ENCODE measurements around the gene MTHFD1L.

Gene MTHFD1L

DNA sequence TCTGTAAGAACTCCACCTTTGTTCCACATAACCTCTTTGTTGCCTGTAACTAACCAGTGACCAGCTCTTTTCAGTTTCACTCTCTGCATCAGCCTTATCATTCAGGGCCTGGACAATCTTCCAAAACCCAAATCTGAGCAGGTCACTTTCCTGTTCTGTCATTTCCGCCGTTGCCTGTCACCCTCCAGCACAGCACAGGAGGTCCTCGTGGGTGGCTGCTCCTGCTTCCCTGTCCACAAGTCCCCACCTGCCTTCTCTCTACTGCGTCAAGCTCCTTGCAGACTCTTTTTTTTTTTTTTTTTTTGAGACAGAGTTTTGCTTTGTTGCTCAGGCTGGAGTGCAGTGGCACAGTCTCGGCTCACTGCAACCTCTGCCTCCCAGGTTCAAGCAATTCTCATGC, 73.9 kb downstream of the MTHFD1L start:
- TF ChIP-seq, protein P1, sequence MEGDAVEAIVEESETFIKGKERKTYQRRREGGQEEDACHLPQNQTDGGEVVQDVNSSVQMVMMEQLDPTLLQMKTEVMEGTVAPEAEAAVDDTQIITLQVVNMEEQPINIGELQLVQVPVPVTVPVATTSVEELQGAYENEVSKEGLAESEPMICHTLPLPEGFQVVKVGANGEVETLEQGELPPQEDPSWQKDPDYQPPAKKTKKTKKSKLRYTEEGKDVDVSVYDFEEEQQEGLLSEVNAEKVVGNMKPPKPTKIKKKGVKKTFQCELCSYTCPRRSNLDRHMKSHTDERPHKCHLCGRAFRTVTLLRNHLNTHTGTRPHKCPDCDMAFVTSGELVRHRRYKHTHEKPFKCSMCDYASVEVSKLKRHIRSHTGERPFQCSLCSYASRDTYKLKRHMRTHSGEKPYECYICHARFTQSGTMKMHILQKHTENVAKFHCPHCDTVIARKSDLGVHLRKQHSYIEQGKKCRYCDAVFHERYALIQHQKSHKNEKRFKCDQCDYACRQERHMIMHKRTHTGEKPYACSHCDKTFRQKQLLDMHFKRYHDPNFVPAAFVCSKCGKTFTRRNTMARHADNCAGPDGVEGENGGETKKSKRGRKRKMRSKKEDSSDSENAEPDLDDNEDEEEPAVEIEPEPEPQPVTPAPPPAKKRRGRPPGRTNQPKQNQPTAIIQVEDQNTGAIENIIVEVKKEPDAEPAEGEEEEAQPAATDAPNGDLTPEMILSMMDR (conservative IDR thresholded peaks at IDR 0.05) = no peak
- H3K27ac ChIP-seq = no peak overlapping the region

DNA sequence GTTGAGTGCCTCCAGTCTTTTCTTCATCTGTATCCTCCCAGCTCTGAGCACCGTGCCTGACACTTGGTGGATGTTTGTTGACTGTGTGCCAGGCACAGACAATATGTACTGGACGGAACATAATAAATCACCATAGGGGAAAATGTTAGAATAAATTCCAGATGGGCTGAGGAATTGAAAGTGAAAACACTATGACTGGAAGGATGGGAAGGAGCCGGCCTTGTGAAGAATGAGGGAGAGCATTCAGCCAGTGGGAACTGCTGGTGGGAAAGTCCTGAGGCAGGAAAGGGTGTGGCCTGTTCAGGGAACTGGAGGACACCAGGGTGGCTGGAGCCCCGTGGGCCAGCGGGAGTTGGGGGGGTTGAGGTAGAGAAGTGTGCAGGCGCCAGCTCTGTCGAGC, 75.4 kb downstream of the MTHFD1L start:
- TF ChIP-seq, protein P1 (conservative IDR thresholded peaks at IDR 0.05) = no peak
- H3K27ac ChIP-seq = no peak overlapping the region

DNA sequence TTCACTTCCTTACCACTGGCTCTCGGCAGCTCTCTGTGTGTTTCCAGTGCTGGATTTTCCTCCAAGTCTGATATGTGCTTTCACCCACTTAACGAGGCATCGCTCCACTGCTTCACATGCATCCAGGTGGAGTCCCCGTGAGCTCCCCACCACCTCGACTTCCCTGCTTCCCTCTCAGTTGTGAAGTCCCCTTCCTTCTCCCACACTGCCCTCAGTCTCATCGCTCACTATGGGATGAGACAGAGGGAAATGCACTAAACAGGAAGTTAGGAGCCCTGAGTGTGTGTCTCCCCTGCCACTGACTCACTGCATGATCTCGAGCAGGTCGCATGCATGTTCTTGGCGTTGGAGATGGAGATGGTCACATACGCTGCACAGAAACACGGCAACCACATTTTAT, 84.0 kb downstream of the MTHFD1L start:
- H3K27ac ChIP-seq = no peak overlapping the region
- TF ChIP-seq, protein P1 (conservative IDR thresholded peaks at IDR 0.05) = no peak

DNA sequence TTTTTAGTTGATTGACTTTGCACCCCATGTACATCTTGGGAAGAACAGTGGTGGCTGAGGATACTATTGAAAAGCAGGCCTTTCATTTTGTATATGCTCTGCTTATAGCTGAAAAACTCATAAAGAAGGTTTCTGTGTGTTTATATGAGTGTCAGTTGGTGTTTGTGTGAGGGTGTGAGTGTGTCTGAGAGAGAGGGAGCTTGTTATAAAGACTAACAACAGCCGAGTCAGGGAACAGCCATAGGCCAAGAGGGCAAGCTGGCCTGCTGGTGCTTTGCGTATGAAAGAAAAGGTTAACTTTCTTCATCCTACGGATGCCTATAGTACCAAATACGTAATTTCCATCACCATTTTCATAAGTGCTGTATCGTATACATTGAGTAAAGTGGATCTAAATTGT, 88.3 kb downstream of the MTHFD1L start:
- H3K27ac ChIP-seq = no peak overlapping the region
- TF ChIP-seq, protein P1 (conservative IDR thresholded peaks at IDR 0.05) = no peak

DNA sequence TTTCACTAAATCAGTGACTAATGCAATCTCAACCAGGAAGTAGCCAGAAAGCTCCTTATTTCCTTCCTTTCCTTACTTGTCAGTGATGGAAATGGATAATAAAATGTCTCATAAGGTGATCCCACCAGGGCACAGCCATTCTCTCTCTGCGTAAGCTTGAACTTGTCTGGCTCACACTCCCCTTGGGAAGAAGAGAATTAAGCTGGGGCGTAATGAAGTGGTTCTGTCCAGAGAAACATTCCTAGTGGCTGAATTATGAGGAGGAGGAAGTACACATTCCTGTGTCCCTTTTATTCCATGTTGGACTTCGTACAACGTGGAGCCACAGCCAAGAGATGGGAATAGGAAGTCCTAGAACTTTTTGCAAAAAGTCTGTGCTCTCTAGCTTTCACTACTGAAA, 93.7 kb downstream of the MTHFD1L start:
- TF ChIP-seq, protein P1 (conservative IDR thresholded peaks at IDR 0.05) = no peak

DNA sequence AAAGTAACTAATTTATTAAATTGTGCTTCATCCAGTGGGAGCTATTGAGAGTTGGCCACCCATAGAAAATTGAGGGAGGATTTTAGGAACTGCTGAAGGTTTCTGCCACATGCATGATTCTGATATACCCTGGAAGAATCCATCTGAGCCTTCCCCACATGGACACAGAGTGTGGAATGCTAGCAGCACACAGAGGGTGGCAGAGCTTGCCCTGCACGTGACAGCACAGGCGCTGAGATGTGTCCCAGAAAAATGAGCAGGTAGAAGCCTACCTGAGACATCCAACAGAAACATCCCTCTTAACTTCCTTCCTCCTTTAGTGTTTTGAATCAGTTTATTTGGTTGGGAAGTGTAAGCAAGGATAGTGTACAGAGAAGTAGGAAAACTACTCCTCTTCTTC, 96.9 kb downstream of the MTHFD1L start:
- peak overlapping the region; percentile 11; the same call in 1 of the 2 replicates for H3K27ac ChIP-seq
- TF ChIP-seq, protein P1 (conservative IDR thresholded peaks at IDR 0.05) = no peak

More for the DNA sequence above, 93.7 kb downstream of the MTHFD1L start:
- H3K27ac ChIP-seq = no peak overlapping the region

DNA sequence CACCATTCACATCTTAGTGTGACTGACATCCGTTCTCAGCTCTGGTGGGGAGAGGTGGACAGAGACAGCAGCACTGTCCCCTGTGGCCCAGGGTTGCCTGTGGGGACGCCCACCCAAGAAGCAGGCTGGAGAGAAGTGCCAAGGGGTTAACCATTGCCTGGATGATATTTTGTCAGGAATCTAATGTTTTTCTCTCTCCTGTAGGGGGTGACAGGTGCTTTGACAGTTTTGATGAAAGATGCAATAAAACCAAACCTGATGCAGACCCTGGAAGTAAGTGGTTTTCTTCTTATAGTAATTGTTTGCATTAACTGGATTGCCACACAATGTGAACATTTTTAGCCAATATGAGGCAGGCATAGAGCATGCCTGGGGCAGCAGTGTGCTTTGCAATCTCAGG, 99.3 kb downstream of the MTHFD1L start:
- TF ChIP-seq, protein P1 (conservative IDR thresholded peaks at IDR 0.05) = no peak
- H3K27ac ChIP-seq = no peak overlapping the region
